Stimulated activated CD8-positive, alpha-beta memory T cell treated with anti-CD3 and anti-CD28 coated beads, Interleukin-2, amount 100 ng/mL, for 1 hour (primary cell): ENCODE results near the gene KLRC4.
"Not testable (repeated sequence)": the region's sequence is repeated elsewhere in the genome, so short reads cannot be mapped to it uniquely, and the experiment has no call there.

Experiments used
- DNase-seq, 2 donors: peaks; one replicate each; pipeline ENCODE4 v3.0.0-alpha.2; 2020; ENCODE audit warnings: low read depth in 2 of 2

KLRC4 gene, protein sequence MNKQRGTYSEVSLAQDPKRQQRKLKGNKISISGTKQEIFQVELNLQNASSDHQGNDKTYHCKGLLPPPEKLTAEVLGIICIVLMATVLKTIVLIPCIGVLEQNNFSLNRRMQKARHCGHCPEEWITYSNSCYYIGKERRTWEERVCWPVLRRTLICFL

DNA sequence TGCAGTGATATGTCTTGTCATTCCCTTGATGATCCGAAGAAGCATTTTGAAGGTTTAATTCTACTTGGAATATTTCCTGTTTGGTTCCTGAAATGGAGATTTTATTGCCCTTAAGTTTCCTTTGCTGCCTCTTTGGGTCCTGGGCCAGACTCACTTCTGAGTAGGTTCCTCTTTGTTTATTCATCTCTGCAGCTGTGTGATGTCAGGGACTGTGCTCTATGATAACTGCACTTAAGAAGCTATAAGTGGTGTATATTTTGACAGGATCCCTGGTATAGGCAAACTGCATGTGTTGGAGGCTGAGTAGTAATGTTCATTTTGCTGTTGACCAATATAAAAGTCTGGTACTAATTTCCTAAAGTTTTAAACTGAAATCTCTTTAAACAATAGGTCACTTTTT is at the start of gene KLRC4:
Gene KLRC4, minus strand, starts transcription at position 366 of the 400 bp plus-strand sequence. Its CDS starts 182 bp downstream, at position 184.
- no peak for DNase-seq

GRCh38 chr12:10457760-10458159 is 48.2 kb upstream of the KLRC4 start:
- DNase-seq, result no peak

DNA sequence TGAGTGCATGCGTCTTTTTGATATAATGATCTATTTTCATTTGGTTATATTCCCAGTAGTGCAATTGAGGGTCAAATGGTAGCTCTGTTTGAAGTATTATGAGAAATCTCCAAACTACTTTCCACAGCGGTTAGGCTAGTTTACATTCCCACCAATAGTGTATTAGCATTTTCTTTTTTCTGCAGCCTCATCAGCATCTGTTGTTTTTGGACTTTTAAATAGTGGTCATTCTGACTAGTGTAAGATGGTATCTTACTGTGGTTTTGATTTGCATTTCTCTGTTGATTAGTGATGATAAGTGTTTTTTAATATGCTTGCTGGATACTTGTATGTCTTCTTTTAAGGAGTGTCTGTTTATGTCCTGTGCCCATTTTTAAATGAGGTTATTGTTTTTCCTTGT is 47.3 kb upstream of the KLRC4 start:
- DNase-seq, result no peak

DNA sequence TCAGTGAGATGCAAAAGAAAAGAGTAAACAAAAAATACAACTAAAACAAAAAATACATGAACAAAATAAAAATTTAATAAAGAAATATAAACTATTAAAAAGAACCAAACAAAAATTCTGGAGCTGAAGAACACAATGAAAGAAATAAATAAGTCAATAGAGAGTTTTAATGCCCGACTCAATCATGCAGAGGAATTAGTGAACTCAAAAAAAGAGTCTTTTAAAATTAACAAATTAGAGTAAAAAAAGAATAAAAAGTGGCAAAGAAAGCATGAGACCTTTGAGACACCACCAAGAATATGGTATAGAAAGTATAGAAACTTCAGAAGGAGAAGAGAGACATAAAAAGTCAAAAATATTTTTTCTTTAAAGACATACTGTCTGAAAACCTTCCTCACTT is 46.2 kb upstream of the KLRC4 start:
- no peak for DNase-seq

GRCh38 chr12:10454531-10454930 is 45.0 kb upstream of the KLRC4 start:
- DNase-seq, result no peak

- no peak for DNase-seq
Measured at GRCh38 chr12:10453156-10453555, 43.6 kb upstream of the KLRC4 start, which contains the start of gene KLRC1. Gene KLRC1 (minus strand): TSS chr12:10453377. CDS start chr12:10451156, 2,221 bp downstream.

GRCh38 chr12:10448236-10448635 is 38.7 kb upstream of the KLRC4 start:
- DNase-seq, result no peak

- DNase-seq, result not testable (repeated sequence)
Measured at GRCh38 chr12:10446052-10446451, 36.5 kb upstream of the KLRC4 start.

- DNase-seq, result not testable (repeated sequence)
Measured at GRCh38 chr12:10441144-10441543, 31.6 kb upstream of the KLRC4 start.

GRCh38 chr12:10439608-10440274 is 30.2 kb upstream of the KLRC4 start:
- DNase-seq, result not testable (repeated sequence)

DNA sequence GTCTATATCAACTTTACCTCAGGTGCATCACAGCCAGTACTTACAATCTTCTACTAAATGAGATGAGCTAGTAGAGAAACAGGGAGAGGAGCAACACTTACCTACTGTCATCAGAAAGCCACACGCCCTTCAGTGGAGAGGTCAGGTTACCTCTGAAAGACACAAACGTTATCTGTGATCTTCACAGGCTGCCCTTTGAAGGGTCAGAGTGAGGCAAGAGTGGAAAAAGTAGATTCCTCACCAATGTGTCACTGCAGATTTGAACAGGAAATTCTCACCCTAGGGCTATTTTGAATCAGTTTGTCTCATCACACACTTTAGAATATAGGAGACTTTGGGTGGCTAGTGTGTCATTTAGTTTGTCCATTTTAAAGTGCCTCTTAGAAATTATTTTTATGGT is 28.0 kb upstream of the KLRC4 start:
- not testable (repeated sequence) for DNase-seq

DNA sequence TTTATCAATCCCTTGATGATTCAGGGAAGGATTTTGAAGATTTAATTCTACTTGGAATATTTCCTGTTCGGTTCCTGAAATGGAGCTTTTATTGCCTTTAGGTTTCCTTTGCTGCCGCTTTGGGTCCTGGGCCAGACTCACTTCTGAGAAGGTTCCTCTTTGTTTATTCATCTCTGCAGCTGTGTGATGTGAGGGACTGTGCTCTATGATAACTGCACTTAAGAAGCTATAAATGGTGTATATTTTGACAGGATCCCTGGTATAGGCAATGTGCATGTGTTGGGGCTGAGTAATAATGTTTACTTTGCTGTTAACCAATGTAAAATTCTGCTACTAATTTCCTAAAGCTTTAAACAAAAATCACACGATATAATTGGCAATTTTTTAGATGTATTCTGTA is 26.3 kb upstream of the KLRC4 start, which contains the start of gene KLRC2:
Gene KLRC2, minus strand, starts transcription at position 195 of the 400 bp plus-strand sequence. Its CDS starts 24 bp downstream, at position 171.
- DNase-seq, result not testable (repeated sequence)

DNA sequence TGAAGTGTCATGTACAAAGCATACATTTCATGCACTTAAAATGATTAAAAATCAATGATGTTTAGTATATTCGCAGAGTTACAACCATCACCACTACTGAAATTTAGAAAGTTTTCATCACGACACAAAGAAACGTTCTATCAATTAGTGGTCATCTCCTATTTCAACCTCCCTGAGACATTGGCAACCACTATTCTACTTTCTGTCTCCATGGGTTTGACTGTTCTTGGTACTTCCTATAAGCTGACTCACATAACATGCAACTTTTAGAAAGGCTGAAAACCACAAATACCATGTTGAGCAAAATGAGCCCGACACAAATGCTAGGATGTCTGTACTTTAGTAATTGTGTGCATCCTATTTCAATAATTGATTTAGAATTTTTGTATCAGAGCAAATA is 21.1 kb upstream of the KLRC4 start:
- not testable (repeated sequence) for DNase-seq

- not testable (repeated sequence) for DNase-seq
Measured at GRCh38 chr12:10425938-10426337, 16.4 kb upstream of the KLRC4 start.

GRCh38 chr12:10424260-10424899 is 14.8 kb upstream of the KLRC4 start:
- not testable (repeated sequence) for DNase-seq

DNA sequence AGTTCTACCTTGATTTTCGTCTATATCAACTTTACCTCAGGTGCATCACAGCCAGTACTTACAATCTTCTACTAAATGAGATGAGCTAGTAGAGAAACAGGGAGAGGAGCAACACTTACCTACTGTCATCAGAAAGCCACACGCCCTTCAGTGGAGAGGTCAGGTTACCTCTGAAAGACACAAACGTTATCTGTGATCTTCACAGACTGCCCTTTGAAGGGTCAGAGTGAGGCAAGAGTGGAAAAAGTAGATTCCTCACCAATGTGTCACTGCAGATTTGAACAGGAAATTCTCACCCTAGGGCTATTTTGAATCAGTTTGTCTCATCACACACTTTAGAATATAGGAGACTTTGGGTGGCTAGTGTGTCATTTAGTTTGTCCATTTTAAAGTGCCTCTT is 12.6 kb upstream of the KLRC4 start:
- not testable (repeated sequence) for DNase-seq

DNA sequence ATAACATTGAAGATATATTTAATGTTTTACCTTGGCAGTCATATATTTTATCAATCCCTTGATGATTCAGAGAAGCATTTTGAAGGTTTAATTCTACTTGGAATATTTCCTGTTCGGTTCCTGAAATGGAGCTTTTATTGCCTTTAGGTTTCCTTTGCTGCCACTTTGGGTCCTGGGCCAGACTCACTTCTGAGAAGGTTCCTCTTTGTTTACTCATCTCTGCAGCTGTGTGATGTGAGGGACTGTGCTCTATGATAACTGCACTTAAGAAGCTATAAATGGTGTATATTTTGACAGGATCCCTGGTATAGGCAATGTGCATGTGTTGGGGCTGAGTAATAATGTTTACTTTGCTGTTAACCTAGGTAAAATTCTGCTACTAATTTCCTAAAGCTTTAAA is 10.8 kb upstream of the KLRC4 start, which contains the start of gene KLRC3:
Gene KLRC3, minus strand, starts transcription at position 262 of the 400 bp plus-strand sequence. Its CDS starts 45 bp downstream, at position 217.
- DNase-seq, result not testable (repeated sequence)

DNA sequence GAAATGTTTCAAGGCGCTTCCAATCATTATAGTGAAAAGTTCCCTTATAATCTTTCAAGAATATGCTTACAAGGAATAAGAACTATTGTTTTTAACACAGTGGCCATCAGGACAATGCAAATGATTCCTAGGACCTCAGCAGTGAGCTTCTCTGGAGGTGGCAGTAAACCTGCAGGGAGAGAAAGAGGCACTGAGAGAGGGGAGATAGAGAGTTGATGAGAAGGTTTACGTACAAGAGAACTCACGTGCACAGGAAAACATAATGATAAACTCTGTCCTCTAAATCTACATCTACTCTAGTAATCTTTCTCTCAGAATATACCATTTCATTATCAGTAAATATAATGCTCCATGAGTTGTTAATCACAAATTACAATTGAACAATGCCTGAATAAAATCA is 715 bp downstream of the KLRC4 start:
- DNase-seq, result no peak

- DNase-seq, result no peak
Measured at GRCh38 chr12:10406725-10407124, 2.8 kb downstream of the KLRC4 start.

- DNase-seq, result no peak
Measured at GRCh38 chr12:10405294-10405693, 4.3 kb downstream of the KLRC4 start.

DNA sequence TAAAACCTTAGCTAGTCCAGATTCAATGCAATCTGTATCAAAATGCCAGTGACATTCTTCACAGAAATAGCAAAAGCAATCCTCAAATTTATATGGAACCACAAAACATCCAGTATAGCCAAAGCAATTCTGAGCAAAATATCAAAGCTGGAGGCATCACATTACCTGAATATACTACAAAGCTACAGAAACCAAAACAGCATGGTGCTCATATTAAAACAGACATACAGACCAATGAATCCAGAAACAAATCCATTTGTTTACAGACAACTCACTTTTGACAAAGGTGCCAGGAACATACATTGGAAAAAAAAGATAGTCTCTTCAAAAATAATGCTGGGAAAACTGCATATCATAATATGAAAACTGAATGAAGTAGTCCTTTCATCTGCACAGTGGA is 4.8 kb downstream of the KLRC4 start:
- DNase-seq, result no peak

DNA sequence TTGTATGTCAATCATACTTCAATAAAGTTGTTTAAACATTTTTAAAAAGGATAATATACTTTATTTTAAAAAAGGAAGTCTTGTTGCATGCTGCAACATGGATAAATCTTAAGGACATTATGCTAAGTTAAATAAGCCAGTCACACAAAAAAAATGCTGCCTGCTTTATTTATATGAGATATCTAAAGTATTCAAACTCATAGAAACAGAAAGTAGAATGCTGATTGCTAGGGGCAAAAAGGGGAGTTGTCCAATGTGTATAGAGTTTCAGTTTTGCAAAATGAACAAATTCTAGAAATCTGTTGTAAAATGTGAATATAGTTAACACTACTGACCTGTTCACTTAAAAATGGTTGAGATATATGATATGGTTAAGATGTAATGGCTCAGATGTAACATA is 8.7 kb downstream of the KLRC4 start:
- DNase-seq, result no peak

DNA sequence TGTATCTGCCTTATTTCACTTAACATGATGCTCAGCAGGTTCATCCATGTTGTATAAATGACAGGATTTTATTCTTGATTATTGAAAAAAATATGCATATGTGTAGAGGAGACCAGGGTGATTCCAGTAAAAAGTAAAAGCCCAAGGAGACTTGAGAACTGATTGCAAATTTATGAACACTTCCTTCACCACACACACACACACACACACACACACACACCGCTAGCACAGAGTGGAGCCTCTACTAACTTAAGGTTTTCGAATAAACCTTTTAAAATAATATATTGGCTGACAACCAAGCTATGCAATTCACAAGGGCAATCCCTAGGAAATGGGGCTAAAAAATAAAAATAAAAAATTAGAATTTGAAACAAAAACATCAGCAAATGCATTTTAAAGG is 11.4 kb downstream of the KLRC4 start:
- DNase-seq, result no peak
